IMR-90 (cell line): ENCODE measurements around the gene APOBEC3B. TPM values are rescaled to one million over a fixed set of nuclear protein-coding genes. Genes with fewer than 3 reads are reported as not detected.

Experiments used
- ATAC-seq: fragments of 200-7000 bp; cut with Tn5 transposase; 2 replicates; pipeline ENCODE4 v1.9.1; 2020; ENCODE audit warnings: low read depth, mild to moderate bottlenecking, moderate library complexity
- BruUV-seq: library from RNA; stranded (reverse); fragments of 400-500 nt; replicated peaks from 2 replicates; lab custom pipeline; 2021; lab: Mats Ljungman, UMichigan
- CTCF ChIA-PET: fragments of 300-600 bp; formaldehyde crosslinking; extraction: SDS; loops from one replicate; lab custom pipeline; 2021; ENCODE audit warnings: antibody characterized with exemption; lab: Yijun Ruan, JAX
- POLR2A ChIA-PET: fragments of 300-600 bp; sonication (Branson Sonifier 250); formaldehyde crosslinking; loops from one replicate; lab custom pipeline; 2022; ENCODE audit warnings: antibody characterized with exemption; ENCODE audit not compliant: unreplicated experiment; lab: Charles Lee
- DNase-seq: peaks from one replicate; pipeline ENCODE4 v3.0.0; 2013
- H2AFZ ChIP-seq: replicated peaks from 2 replicates; pipeline ENCODE3; 2013; ENCODE audit warnings: low read length, mild to moderate bottlenecking; ENCODE audit not compliant: poor library complexity
- H2AK5ac ChIP-seq: 2 replicates; pipeline ENCODE4 v1.6.1; 2013; ENCODE audit warnings: low read depth, low read length, inconsistent platforms
- H2AK9ac ChIP-seq: replicated peaks from 2 replicates; pipeline ENCODE3; 2013; ENCODE audit warnings: mild to moderate bottlenecking, low read depth, low read length, moderate library complexity; ENCODE audit not compliant: poor library complexity
- H2BK120ac ChIP-seq: 2 replicates; pipeline ENCODE4 v1.6.1; 2013; ENCODE audit warnings: low read depth, low read length, inconsistent platforms
- H2BK15ac ChIP-seq: 3 replicates; pipeline ENCODE4 v1.6.1; 2013; ENCODE audit warnings: low read depth, low read length, inconsistent platforms
- H2BK20ac ChIP-seq: 2 replicates; pipeline ENCODE4 v1.6.1; 2013; ENCODE audit warnings: low read depth, mild to moderate bottlenecking, inconsistent platforms, low read length, moderate library complexity
- H2BK5ac ChIP-seq: 2 replicates; pipeline ENCODE4 v1.6.1; 2013; ENCODE audit warnings: mild to moderate bottlenecking, low read depth, low read length, inconsistent platforms; ENCODE audit not compliant: poor library complexity, severe bottlenecking
- H3K14ac ChIP-seq: replicated peaks from 2 replicates; pipeline ENCODE4 v1.6.1; 2013; ENCODE audit warnings: low read depth, low read length, inconsistent platforms
- H3K18ac ChIP-seq: 2 replicates; pipeline ENCODE4 v1.6.1; 2013; ENCODE audit warnings: low read depth, low read length, control low read depth
- H3K23ac ChIP-seq: 2 replicates; pipeline ENCODE4 v1.6.1; 2013; ENCODE audit warnings: low read depth, low read length, inconsistent platforms
- H3K27ac ChIP-seq: 2 replicates; pipeline ENCODE4 v1.5.1; 2013; ENCODE audit warnings: mild to moderate bottlenecking, control low read depth, low read length; ENCODE audit not compliant: insufficient read depth
- H3K27me3 ChIP-seq: 2 replicates; pipeline ENCODE4 v1.6.1; 2013; ENCODE audit warnings: low read length; ENCODE audit not compliant: control insufficient read depth, insufficient read depth
- H3K36me3 ChIP-seq: 2 replicates; pipeline ENCODE4 v1.6.1; 2013; ENCODE audit warnings: low read length, mixed read lengths; ENCODE audit not compliant: control insufficient read depth, insufficient read depth
- H3K4ac ChIP-seq: 2 replicates; pipeline ENCODE4 v1.6.1; 2013; ENCODE audit warnings: low read depth, low read length, inconsistent platforms
- H3K4me1 ChIP-seq: 2 replicates; pipeline ENCODE4 v1.6.1; 2013; ENCODE audit warnings: low read length, mixed read lengths; ENCODE audit not compliant: control insufficient read depth, insufficient read depth
- H3K4me2 ChIP-seq: 2 replicates; pipeline ENCODE4 v1.6.1; 2013; ENCODE audit warnings: low read depth, mild to moderate bottlenecking, control low read depth, low read length, moderate library complexity
- H3K4me3 ChIP-seq: 2 replicates; pipeline ENCODE4 v1.5.1; 2013; ENCODE audit warnings: low read depth, mild to moderate bottlenecking, control low read depth, low read length, moderate library complexity; ENCODE audit not compliant: insufficient read depth
- H3K56ac ChIP-seq: 2 replicates; pipeline ENCODE4 v1.6.1; 2013; ENCODE audit warnings: low read length, inconsistent platforms; ENCODE audit not compliant: insufficient read depth; ENCODE audit errors: extremely low read depth
- H3K79me1 ChIP-seq, 2 experiments: 2 replicates each; pipeline ENCODE4 v1.6.1; 2013; ENCODE audit warnings: low read length in 2 of 2, inconsistent platforms in 1 of 2, low read depth in 1 of 2
- H3K9ac ChIP-seq: 2 replicates; pipeline ENCODE4 v1.6.1; 2013; ENCODE audit warnings: low read depth, low read length, control low read depth
- H3K9me1 ChIP-seq: 2 replicates; pipeline ENCODE4 v1.6.1; 2013; ENCODE audit warnings: low read length, inconsistent platforms; ENCODE audit not compliant: insufficient read depth
- H3K9me3 ChIP-seq: 2 replicates; pipeline ENCODE4 v1.6.1; 2013; ENCODE audit warnings: low read length; ENCODE audit not compliant: control insufficient read depth, insufficient read depth
- H4K20me1 ChIP-seq: 2 replicates; pipeline ENCODE4 v1.6.1; 2013; ENCODE audit warnings: low read length, inconsistent platforms; ENCODE audit not compliant: insufficient read depth
- H4K5ac ChIP-seq: 2 replicates; pipeline ENCODE4 v1.6.1; 2013; ENCODE audit warnings: mild to moderate bottlenecking, low read depth, low read length, control low read depth
- H4K8ac ChIP-seq, 2 experiments: 2 replicates each; pipeline ENCODE4 v1.6.1; 2013; ENCODE audit warnings: low read depth in 2 of 2, low read length in 2 of 2, control low read depth in 1 of 2, inconsistent platforms in 1 of 2
- H4K91ac ChIP-seq: 2 replicates; pipeline ENCODE4 v1.6.1; 2013; ENCODE audit warnings: low read depth, low read length, inconsistent platforms; ENCODE audit not compliant: insufficient read depth
- FOS ChIP-seq: fragments of 150-350 bp; IDR thresholded peaks from 2 replicates; pipeline ENCODE4 v1.6.1; 2016; ENCODE audit warnings: low read depth, low read length
- MXI1 ChIP-seq: IDR thresholded peaks from 2 replicates; pipeline ENCODE4 v1.6.1; 2012; ENCODE audit warnings: low read depth, mild to moderate bottlenecking, low read length, moderate library complexity, borderline replicate concordance
- WGBS, 2 experiments: methylation state at CpG; one replicate each; pipeline versions ENCODE4 v1.1.5 to v1.1.7; 2013; ENCODE audit warnings: missing lambda C conversion rate in 2 of 2; ENCODE audit not compliant: insufficient read length in 1 of 2; ENCODE audit errors: extremely low coverage in 2 of 2; 5-methylcytosine and 5-hydroxymethylcytosine counted together
- dilution Hi-C: fragments of 300-500 bp; cut with HindIII; formaldehyde crosslinking; loops from one replicate; pipeline ENCODE4 v1.14.3; 2018; ENCODE audit warnings: low sequenced_read_pairs; ENCODE audit not compliant: unreplicated experiment
- in situ Hi-C: fragments of 300-500 bp; cut with MboI; formaldehyde crosslinking; loops from 3 replicates; pipeline ENCODE4 v1.14.3; 2019; ENCODE audit warnings: low sequenced_read_pairs, inconsistent platforms, mixed read lengths
- intact Hi-C: fragments of 100-400 bp; cut with micrococcal nuclease; formaldehyde crosslinking; loops from 2 replicates; pipeline ENCODE4 v1.10.0; 2022
- polyA plus RNA-seq, 3 experiments: library from polyadenylated mRNA; depleted of rRNA; stranded (reverse); fragments of >200 nt; gene quantifications; 2 replicates each; pipeline ENCODE4 v1.2.3, GENCODE V29; 2012; ENCODE audit warnings: low replicate concordance in 1 of 3
- total RNA-seq: library from RNA; depleted of rRNA; stranded (reverse); fragments of >200 nt; gene quantifications from 2 replicates; pipeline ENCODE4 v1.2.3, GENCODE V29; 2012
- TF ChIP-seq, protein P1 (sequence below): conservative IDR thresholded peaks from 2 replicates; pipeline ENCODE4 v1.5.1; 2012; ENCODE audit warnings: mild to moderate bottlenecking, low read depth, low read length, improper control_type of control experiment

APOBEC3B gene
- total and polyA plus RNA-seq, 2 of the 4 experiments (the other 2 are of a cell fraction): 17.6 to 34.2 TPM

DNA sequence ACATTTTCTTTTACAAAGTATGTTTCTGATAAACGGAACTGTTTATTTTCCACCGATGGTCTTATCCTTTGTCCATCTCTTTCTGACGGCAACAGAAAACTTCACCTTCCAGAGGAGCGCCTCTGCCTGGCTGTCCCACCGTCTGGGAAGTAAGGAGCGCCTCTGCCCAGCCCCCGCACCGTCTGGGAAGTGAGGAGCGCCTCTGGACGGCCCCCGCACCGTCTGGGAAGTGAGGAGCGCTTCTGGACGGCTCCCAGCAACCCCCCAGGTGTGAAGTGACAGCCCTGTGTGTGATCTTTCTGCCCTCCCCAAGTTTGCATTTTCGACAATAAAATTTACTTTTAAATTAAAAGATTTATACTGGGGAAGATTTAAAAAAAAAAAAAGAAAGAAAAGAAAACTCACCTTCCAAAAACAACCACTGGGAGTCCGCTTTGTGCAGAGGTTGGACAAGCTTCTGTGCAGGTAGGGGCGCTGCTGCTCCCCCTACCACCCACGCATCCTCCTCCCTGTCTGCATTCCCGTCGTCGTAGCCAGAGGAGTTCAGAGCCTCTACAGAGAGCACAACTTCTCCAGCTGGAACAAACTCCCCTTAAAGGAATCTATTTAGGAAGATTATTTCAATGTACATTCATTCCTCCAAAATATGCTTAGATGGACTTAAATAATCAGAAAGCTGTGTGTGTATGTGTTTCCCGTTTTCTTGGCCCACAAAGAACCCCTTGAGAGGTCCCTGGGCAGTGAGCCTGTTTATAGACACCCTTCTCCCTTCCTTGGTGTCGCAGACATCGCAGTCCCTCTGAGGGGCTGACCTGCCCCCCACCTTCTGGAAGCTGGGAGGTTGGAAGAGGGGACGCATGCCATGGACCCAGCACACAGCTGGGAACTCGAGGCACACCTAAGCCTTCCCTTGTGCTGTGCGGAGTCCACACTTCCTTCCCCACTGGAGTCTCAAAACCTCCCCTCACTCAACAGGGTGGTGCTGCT is 849 bp upstream of the APOBEC3B start:
- no peak overlapping the region for H3K4me3 ChIP-seq
- dilution Hi-C loops: no loop called here
- peak overlapping the region; percentile 71; the same call in 1 of the 2 replicates for H2BK120ac ChIP-seq
- no peak overlapping the region for H3K9ac ChIP-seq
- ATAC-seq: no peak
- peak; percentile 31 for DNase-seq
- peak overlapping the region; percentile 54 for H3K4me2 ChIP-seq
- peak overlapping the region; percentile 88 for H3K14ac ChIP-seq
- POLR2A ChIA-PET: no interaction called here
- H3K27ac ChIP-seq: 0 out of 2 replicates have a peak overlapping the region, but pooled peaks have one; percentile 6
- no peaks in the 10 kb centered on the region for H4K20me1 ChIP-seq
- peak overlapping the region; percentile 79 for H2AFZ ChIP-seq
- in situ Hi-C loops: no loop called here
- H3K4me1 ChIP-seq: peaks cover 8% of the 10 kb centered on the region
- H3K36me3 ChIP-seq: no peaks in the 10 kb centered on the region; the same call in 1 of the 2 replicates
- H2BK5ac ChIP-seq: no peak overlapping the region
- H2BK15ac ChIP-seq: no peak overlapping the region
- 11% methylated on average over 3 of the region's 27 CpGs; no CpG with 5 or more reads in 1 of the 2 experiments for WGBS, 2 experiments
- H2BK20ac ChIP-seq: peak overlapping the region; percentile 54; the same call in 1 of the 2 replicates
- peaks cover 4 to 10% of the 10 kb centered on the region in 2 experiments; a peak in 2 of 4 replicates for H3K79me1 ChIP-seq
- no peak overlapping the region for H3K18ac ChIP-seq
- peak overlapping the region; percentile 48; the same call in 1 of the 2 replicates for H2AK5ac ChIP-seq
- BruUV-seq: no TSS peak
- H3K9me1 ChIP-seq: no peaks in the 10 kb centered on the region
- H4K5ac ChIP-seq: no peak overlapping the region; the same call in none of the 2 replicates
- H3K4ac ChIP-seq: peak overlapping the region; percentile 64
- CTCF ChIA-PET: interaction anchor here (0.8 to 1.0 kb wide), 2 partner anchors 8 to 22 kb away, joined by 4 to 6 read pairs; no protein-coding TSS in a partner anchor
- H3K23ac ChIP-seq: 0 out of 2 replicates have a peak overlapping the region, but pooled peaks have one; percentile 7
- no peaks in the 10 kb centered on the region for H3K27me3 ChIP-seq
- H3K56ac ChIP-seq: no peak overlapping the region
- H2AK9ac ChIP-seq: peak overlapping the region; percentile 7
- 0 out of 2 replicates have a peak overlapping the region, but pooled peaks have one; percentile 38 for H4K91ac ChIP-seq
- H3K9me3 ChIP-seq: no peaks in the 10 kb centered on the region; the same call in 1 of the 2 replicates
- intact Hi-C loops: loop anchor here (5.0 kb wide), 1 partner anchor 109 kb away; the partner anchor contains the start of gene CBX6
- TF ChIP-seq FOS (no peak), MXI1 (no peak)
- TF ChIP-seq, protein P1, sequence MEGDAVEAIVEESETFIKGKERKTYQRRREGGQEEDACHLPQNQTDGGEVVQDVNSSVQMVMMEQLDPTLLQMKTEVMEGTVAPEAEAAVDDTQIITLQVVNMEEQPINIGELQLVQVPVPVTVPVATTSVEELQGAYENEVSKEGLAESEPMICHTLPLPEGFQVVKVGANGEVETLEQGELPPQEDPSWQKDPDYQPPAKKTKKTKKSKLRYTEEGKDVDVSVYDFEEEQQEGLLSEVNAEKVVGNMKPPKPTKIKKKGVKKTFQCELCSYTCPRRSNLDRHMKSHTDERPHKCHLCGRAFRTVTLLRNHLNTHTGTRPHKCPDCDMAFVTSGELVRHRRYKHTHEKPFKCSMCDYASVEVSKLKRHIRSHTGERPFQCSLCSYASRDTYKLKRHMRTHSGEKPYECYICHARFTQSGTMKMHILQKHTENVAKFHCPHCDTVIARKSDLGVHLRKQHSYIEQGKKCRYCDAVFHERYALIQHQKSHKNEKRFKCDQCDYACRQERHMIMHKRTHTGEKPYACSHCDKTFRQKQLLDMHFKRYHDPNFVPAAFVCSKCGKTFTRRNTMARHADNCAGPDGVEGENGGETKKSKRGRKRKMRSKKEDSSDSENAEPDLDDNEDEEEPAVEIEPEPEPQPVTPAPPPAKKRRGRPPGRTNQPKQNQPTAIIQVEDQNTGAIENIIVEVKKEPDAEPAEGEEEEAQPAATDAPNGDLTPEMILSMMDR: 0 out of 2 replicates have a peak, but pooled peaks have one; percentile 37
- H4K8ac ChIP-seq: peak overlapping the region; percentile 16 to 70; a peak in 2 of 4 replicates
